DMS53 (cell line): ENCODE results near the gene RDM1.
"Not testable (repeated sequence)": the region's sequence is repeated elsewhere in the genome, so short reads cannot be mapped to it uniquely, and the experiment has no call there.

ENCODE experiments used
- DNase-seq: peaks from one replicate; lab custom pipeline; 2025; lab: John Stamatoyannopoulos, UW

The RDM1 gene, protein sequence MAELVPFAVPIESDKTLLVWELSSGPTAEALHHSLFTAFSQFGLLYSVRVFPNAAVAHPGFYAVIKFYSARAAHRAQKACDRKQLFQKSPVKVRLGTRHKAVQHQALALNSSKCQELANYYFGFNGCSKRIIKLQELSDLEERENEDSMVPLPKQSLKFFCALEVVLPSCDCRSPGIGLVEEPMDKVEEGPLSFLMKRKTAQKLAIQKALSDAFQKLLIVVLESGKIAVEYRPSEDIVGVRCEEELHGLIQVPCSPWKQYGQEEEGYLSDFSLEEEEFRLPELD

DNA sequence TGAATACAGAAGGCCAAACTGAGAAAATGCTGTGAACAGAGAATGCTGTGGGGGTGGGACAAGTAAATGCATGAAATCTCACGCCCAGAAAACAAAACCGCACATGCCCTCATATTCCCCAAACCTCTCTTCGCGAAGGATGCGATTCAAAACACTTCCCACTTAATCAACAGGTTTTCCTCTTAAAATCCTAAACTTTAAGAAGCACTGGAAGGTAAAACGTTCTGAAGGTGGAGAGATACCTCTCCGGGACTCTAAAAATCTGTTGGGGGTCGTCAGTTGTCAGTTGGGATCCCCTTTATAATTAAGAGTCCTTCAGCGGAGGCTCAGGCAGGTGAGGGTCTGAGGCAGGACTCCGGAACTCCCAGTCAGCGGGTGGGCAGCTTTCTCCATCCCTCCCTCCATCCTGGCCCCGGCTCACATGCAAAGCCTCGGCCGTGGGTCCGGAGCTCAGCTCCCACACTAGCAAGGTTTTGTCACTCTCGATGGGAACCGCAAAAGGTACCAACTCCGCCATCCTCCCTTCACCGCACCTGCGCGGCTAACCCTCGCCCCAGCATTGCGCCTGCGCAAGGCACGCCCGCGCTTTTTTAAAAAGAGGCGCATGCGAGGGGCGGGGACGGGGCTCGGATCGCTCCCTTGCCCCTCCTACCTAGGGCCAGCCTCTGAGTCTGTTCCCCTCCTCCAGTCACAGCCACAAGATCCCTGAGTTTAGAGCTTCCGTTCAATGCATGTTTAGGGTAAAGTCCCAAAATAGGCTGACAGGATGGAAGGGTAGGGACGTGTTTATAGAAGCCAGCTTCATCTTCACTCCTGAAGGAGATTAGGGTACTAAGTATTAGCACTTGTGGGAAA, at the start of gene RDM1:
Gene RDM1, minus strand, starts transcription at position 563 of the 855 bp plus-strand sequence. Its CDS starts 46 bp downstream, at position 517.
- peak; percentile 90 for DNase-seq

DNA sequence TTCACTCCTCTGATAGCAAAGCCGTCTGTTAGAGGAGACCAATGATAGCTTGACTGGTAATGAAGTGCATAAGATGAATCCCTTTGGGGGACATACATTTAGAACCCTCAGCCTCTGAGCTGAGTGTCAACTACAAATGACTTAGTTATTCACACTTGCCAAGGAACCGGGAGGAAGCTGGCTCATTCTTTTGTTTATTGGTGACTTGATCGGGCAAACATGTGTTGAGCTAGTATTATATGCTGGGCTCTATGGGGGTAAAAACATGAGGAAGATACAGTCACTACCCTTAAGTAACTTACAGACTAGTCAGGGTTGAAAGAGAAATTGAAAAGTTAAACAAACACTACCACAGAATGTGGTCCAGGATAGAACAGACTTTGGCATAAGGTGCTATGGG, 47.8 kb upstream of the RDM1 start:
- DNase-seq = no peak

DNA sequence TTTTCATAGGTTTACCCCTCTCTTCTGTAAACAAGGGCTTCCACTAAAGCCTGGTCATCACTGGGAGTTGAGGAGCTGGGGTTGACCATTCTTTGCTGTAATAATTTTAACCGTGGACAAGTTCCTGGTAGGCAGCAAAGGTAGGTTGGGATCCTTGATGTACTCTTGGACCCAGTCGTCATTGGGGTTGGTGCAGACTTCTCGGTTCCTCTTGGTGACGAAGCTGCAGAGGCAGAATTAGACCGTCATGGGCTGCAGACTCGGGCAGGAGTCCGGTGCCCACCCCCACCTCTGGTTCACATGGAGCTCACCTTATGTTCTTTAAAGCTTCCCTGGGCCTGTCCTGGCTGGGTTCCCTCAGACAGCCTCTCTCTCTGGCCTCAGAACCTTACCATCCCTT, 46.9 kb upstream of the RDM1 start:
- DNase-seq = no peak

DNA sequence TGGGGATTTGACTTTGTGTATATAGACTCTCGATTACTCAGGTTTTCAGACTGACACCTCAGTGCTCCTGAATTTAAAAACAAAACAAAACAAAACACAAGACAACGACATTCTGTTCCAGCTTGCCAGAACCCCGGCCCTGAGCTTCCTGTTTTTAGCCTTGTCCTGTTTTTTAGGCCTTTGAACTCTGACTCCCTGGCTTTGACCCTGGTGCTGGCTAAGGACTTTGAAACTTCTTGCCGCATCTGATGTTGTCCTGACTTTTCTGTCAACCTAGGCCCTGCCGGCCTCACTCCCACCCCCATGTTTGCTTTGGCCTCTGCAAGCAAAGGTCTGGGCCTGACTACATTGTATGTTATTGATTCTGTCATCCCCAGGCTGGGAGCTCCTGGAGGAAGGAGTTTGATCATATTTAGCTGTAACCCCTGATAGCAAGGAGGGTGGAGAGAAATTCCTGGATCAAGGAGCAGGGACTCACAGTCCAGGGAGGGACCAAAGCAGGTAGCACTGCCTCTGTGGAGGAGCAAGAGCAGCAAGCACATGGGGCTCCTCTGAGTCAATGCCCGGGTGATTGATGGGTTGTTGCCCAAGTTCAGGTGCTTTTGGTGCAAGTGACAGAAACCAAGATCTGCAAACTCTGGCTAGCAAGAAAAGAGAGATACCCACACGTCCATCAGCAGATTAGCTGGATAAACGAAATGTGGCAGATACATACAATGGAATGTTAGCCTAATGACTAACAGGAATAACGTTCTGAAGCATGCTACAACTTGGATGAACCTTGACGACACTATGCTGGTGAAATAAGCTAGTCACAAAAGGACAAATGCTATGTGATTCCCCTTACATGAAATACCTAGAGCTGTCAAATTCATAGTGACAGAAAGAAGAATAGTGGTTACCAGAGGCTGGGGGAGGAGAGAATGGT, 43.0 kb upstream of the RDM1 start:
- DNase-seq = no peak

DNA sequence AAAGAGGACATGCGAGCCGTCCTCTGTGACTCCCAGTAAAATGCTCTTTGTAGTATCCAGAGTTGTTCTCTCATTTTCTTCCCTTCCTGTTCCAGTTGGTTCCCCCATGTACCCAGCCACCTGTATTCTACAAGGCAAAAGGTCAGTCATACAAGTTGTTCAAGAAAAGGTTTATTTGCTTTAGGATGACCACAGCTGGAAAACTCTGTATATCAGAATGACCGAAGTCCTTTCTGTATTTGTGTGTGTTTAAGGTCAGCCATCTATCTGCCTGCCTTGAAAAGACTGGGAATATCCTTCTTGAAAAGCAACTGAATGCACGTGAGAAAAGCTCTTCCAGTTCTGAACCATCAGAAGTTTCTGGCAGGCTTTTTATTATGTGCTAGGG, 42.4 kb upstream of the RDM1 start:
- no peak for DNase-seq

DNA sequence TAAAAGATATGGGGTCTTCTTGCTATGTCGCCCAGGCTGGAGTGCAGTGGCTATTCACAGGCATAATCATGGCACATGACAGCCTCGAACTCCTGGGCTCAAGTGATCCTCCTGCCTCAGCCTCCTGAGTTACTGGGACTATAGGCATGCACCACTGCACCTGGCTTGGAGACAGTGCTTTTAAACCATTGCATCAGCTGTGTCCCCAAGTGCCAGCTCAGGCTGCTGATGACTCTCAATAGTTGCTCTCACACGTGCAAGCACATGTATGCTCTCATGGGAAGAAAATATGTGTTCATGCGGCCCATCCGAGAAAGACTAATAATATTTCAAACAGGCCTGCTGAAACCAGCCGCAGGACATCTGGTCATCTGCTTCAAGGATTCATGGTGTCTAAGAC, 42.0 kb upstream of the RDM1 start:
- DNase-seq = no peak

DNA sequence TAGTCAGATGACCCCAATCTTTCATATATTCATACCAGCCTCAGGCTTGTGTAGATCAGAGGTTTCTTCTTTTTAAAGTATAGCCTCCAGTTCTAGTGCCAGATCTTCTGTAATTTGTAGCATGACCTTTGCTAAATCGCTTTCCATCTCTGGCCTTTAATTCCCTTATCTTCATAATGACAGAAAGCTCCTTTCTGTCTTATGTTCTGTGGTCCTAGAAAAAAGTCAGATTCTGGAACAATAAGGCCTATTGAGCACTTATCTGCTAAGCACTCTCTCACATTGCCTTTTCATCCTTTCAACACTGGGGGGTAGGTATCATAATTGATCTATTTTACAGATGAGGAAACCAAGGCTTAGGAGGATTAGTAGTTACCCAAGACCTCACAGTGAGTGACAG, 41.5 kb upstream of the RDM1 start:
- no peak for DNase-seq

DNA sequence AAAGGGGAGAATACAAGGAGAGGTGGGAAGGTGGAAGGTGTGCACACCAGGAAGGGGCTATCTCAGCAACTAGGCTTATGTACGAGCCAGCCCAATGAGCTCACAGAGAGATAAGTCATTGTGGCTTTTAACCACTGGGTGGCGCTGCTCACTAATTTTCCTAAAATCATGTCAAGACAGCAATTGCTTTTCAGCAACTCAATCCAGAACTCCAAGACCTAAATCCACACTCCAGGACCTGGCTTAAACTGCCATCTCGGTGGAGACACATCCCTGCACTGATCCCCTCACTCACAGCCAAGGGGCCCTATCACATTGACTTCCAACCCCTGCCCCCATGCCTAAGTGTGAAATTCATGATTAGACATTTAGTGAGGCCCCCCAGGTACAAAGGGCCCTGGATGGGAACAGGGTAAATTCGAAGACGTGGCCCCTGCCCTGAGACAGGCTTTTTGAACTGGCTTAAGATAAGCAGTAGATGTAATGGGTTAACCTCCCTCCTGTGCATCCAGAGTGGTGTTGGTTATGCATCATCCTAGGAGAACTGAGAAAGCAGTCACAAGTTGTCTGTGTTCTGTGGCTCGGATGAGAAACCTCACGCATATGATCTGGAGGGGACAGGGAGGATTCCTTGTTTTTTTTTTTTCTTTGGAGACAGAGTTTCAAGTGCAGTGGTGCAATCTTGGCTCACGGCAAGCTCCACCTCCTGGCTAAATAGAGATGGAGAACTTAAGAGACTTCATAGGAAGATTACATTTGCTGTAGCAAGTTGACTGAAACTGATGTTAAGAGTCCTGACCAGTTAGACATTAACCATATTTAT, 39.2 kb upstream of the RDM1 start:
- peak; percentile 81 for DNase-seq

DNA sequence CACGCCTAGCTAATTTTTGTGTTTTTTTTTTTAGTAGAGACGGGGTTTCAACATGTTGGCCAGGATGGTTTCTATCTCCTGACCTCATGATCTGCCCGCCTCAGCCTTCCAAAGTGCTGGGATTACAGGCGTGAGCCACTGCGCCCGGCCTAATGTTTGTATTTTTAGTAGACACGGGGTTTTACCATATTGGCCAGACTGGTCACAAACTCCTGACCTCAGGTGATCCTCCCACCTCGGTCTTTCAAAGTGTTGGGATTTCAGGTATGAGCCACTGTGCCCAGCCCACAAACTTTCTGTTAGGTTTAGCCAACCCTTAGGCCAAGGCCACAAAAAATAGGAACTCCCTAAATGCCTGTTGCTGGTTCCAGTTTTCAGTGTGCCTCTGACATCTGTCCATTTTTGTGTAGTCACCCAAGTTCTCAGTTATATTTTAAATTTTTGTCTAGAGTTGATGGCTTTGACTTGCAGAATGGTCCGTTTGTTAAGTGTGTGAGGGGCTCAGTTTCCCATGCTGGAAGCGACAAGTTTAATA, 38.0 kb upstream of the RDM1 start:
- no peak for DNase-seq

DNA sequence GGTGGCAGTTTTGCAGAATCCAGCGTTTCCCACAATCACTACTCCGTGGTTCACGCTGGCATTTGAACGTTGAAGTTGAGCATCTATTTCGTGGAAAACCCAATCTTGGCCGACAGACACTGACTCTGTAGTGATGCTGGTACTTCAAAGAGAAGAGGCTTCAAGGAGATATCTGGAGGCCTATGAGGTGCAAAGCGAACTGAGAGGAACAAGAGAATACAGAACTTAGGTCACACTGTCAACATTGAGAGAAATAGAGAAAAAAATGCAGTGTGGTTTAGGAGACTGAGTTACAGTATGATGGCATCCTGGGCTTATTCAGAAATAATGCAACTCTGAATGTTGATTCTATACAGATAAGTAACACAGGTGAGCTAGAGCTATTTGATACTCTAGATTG, 34.7 kb upstream of the RDM1 start:
- no peak for DNase-seq

DNA sequence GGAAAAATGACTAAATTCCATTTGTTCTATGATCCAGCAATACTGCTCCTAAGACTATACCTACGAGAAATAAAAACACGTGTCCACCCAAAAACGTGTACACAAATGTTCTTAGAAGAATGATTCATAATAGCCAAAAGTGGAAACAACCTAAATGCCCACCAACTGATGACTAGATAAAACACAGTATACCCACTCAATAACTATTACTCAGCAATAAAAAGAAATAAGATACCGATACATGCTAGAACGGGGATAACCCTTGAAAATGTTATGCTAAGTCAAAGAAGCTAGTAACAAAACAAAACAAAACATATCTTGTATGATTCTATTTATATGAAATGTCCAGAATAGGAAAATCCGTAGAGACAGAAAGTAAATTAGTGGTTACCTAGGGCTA, 33.1 kb upstream of the RDM1 start:
- DNase-seq = no peak

DNA sequence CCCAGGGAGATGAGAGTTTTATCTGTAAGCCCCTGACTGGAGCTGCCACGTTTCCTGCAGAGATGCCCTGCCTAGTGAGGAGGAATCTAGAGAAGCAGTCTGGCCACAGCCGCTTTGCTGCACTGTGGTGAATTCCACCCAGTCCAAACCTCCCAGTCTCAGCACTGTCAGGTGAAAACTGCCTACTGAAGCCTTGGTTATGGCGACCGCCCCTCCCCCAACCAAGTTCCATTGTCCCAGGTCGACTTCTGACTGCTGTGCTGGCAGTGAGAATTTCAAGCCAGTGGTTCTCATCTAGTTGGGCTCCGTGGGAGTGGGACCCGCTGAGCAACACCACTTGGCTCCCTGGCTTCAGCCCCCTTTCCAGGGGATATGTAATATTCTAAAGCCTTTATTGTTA, 23.1 kb upstream of the RDM1 start:
- DNase-seq = no peak

DNA sequence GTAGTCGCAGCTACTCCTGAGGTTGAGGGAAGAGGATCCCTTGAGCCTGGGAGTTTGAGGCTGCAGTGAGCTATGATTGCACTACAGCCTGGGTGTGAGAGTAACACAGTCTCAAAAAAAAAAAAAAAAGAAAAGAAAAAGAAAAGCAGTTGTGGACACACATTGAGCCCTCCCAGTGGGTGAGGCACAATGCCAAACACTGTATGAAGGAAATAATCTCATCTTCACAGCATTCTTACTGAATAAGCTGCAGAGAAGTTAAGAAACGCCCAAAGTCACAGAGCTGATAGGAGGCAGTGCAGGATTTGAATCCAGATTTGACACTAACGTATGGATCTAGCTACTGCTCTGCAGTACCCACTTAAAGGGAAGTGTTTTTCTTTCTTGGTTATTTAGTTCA, 18.8 kb upstream of the RDM1 start:
- DNase-seq = no peak

DNA sequence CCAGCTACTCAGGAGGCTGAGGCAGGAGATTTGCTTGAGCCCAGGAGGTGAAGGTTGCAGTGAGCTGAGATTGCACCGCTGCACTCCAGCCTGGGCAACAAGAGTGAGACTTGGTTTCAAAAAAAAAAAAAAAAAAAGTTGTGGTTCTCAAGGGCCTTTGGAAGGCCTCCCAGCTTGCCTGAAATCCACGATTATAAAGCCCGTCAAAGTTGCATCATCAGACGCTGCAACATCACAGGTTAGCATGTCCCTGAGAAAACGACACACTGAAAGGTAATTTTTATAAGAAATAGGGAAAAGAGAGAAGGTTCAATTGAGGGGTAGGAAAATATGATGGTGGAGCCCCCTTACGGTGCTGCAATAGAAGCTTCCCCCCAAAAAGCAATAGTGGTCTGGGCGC, 17.5 kb upstream of the RDM1 start:
- DNase-seq = no peak

DNA sequence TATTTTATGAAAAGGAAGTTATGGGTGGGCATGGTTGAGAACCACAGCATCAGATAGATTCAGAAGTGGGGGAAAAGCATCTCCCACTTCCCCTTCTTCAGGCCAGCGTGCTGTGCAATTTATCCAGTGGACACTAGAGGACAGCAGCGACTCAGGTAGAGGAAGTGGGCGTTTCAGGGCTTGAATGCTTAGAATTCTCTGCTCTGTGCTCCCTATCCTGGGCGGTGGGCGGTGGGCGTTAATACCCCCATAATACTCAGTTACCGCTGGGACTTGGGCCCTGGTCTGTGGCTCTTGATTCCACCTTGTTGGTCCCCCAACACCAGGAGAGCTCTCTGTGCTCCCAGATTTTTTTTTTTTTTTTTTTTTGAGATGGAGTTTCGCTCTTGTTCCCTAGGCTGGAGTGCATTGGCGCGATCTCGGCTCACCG, 16.6 kb upstream of the RDM1 start:
- peak; percentile 82 for DNase-seq

DNA sequence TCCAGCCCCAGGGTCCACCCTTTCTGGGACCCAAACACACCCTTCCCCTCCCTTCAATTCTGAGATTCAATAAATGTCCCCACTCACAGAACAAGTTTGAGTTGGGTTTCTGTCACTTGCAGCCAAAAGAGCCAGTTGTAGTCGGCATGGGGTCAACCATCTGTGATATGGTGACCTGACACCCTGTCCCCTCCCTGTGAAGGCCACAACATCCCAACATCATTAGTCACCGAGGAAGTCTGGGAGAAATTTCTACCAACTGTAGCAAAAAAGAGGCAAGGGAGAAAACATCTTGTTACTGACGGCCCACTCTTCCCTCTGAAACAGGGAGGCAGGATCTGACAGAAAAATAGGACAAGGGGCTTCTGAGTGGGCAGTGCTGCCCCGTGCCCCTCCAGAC, 13.6 kb upstream of the RDM1 start:
- no peak for DNase-seq

DNA sequence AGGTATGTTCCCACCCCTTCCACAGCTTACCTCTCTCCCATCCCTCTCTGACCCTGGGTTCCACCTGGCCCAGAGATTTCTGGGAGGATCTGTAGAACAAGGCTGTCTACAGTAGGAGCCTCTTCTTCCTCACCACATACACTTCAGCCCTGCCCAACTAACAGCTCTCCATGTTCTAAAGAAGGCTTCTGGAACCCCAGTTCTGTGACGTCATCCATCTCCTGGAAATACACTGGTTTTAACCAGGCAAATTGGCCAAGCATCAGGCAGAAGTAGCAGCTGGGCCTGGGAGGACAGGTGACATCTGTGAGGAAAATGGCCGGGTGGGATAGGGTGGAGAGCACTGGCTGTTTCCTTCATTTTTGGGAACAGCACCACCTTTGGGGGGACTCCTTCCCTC, 13.0 kb upstream of the RDM1 start, which contains the start of gene LYZL6:
Gene LYZL6, minus strand, starts transcription at position 177 of the 400 bp plus-strand sequence. CDS start 4,357 bp downstream, outside the sequence.
- DNase-seq = no peak

DNA sequence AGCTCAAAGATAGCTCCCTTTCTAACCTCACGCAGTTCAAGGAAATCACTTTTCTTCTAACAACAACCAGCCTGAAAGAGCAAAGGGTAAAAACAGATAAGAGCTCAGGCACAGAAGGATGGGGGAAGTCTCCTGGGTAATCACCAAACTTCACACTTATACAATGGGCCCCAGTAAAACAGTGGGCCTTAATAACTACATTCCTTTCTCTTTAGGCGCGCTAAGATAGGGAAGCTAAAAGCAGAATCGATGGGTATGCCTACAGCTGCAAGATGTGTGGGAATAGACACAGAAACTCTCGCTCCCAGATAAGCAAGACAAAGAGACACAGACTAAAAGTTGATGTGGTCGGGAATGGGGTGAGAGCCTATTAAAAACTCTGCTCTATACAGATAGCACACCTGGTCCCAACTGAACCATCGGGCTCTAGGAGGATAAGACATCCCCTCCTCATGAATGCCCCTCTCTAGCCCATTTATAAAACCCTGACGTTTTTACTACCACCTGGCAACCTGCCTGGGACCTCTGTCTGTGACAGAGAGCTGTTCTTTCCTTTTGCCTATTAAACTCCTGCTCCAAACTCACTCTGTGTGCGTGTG, 12.1 kb upstream of the RDM1 start:
- no peak for DNase-seq

DNA sequence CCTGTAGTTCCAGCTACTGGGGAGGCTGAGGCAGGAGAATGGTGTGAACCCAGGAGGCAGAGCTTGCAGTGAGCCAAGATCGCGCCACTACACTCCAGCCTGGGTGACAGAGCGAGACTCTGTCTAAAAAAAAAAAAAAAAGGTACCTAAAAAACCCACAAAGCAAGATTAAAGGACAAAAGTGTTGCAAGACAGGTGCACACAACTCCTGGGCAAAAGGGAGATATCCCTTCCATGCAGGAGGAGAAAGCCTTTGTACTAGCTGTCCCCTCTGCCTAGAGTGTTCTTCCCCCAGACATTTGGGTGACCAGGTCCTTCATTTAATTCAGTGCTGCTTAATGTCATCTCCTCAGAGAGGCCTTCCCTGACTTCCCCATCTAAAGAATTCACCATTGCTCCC, 7.9 kb upstream of the RDM1 start:
- DNase-seq = not testable (repeated sequence)

DNA sequence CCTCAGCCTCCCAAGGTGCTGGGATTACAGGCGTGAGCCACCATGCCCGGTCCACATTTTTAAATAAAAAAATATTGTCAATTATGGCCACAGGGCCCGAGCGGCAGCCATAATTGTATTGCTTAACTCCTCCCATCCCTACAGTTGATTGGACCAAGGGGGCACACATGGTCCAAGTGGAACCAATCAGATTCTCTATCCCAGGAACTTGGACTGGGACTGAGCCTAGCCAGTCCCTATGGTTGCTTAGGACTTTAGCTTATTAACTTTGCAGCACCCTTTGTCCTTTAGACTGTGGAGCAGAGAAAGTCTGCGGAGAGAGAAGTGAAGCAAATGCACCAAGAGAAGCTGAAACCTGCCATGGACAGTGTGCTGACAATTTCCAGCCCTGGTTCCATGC, 5.5 kb upstream of the RDM1 start:
- DNase-seq = no peak

DNA sequence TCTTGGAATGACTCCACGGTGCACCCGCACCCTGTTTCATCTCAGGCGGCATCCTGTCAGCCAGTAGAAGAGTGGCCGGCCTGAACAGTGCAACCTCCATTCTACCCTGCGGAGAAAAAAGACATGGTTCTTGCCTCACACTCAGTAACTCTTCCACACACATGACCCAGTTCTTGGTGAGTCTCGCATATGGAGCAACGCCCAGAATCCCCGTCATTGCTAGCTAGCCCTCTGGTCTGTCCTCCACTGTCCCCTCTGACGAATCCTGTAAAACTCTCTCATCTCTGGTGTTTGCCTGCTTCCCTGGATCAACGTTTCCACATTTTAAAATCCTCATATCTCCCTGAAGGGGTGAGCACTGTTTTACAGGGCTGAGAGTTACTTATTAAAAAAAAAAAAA, 4.2 kb upstream of the RDM1 start:
- DNase-seq = no peak
